ENCODE results near the gene EYA2.

DNA sequence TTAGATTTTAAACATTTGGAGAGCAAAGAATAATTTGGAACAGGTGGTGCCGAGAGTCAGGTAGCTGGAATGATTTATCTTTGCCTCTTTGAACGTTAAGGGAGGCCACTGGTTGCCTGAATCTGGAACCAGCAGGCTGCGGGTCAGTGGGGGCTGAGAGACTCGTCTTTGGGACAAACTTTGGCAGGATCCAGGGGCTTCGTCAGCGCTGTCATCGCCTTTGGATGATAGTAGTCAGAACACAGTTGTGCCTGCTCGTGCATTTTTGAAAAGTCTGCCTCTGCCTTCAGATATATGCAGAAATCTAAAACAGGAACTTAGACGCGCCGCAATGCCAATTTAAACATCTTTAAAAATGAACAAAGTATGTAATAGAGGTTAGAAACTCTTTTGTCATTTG, 5.0 kb downstream of the EYA2 start:
- TF ChIP-seq SP1 (IDR thresholded peaks at IDR 0.05): no peak
- TF ChIP-seq, protein P1, sequence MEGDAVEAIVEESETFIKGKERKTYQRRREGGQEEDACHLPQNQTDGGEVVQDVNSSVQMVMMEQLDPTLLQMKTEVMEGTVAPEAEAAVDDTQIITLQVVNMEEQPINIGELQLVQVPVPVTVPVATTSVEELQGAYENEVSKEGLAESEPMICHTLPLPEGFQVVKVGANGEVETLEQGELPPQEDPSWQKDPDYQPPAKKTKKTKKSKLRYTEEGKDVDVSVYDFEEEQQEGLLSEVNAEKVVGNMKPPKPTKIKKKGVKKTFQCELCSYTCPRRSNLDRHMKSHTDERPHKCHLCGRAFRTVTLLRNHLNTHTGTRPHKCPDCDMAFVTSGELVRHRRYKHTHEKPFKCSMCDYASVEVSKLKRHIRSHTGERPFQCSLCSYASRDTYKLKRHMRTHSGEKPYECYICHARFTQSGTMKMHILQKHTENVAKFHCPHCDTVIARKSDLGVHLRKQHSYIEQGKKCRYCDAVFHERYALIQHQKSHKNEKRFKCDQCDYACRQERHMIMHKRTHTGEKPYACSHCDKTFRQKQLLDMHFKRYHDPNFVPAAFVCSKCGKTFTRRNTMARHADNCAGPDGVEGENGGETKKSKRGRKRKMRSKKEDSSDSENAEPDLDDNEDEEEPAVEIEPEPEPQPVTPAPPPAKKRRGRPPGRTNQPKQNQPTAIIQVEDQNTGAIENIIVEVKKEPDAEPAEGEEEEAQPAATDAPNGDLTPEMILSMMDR (IDR thresholded peaks at IDR 0.05; ENCODE audit: low read depth, low read length, missing input control): no peak
